Fibroblast of lung (primary cell): ENCODE results near the gene H6PD.

Experiments
- EZH2 ChIP-seq: IDR thresholded peaks from 2 replicates; pipeline ENCODE4 v1.5.1; 2012; ENCODE audit warnings: low read length, control low read depth, mild to moderate bottlenecking; ENCODE audit errors: missing control alignments
- TF ChIP-seq, protein P1 (sequence below), 2 donors: IDR thresholded peaks in 1 of 2; conservative IDR thresholded peaks in 1 of 2; 1 replicate in 1 of 2; 2 replicates in 1 of 2; pipeline ENCODE4 v1.5.1; 2011 to 2012; ENCODE audit warnings: low read length in 2 of 2, control low read depth in 1 of 2, inconsistent platforms in 1 of 2, low read depth in 1 of 2, mild to moderate bottlenecking in 1 of 2

- TF ChIP-seq, protein P1, sequence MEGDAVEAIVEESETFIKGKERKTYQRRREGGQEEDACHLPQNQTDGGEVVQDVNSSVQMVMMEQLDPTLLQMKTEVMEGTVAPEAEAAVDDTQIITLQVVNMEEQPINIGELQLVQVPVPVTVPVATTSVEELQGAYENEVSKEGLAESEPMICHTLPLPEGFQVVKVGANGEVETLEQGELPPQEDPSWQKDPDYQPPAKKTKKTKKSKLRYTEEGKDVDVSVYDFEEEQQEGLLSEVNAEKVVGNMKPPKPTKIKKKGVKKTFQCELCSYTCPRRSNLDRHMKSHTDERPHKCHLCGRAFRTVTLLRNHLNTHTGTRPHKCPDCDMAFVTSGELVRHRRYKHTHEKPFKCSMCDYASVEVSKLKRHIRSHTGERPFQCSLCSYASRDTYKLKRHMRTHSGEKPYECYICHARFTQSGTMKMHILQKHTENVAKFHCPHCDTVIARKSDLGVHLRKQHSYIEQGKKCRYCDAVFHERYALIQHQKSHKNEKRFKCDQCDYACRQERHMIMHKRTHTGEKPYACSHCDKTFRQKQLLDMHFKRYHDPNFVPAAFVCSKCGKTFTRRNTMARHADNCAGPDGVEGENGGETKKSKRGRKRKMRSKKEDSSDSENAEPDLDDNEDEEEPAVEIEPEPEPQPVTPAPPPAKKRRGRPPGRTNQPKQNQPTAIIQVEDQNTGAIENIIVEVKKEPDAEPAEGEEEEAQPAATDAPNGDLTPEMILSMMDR (conservative IDR thresholded peaks at IDR 0.05 in 1 of 2, IDR thresholded peaks at IDR 0.05 in 1 of 2; ENCODE audit: low read depth in 1 of 2, low read length in 2 of 2) = no peak
- no peak for TF ChIP-seq EZH2
Observed at GRCh38 chr1:9193233-9193625, 41.3 kb upstream of the H6PD start.
